Smooth muscle cell (in vitro differentiated cells): ENCODE measurements around the gene AHSP. TPM values are rescaled to one million over a fixed set of nuclear protein-coding genes. Genes with fewer than 3 reads are reported as not detected.

ENCODE experiments used
- DNase-seq: peaks from one replicate; lab custom pipeline; 2025; ENCODE audit not compliant: unreplicated experiment; lab: John Stamatoyannopoulos, UW
- H2AFZ ChIP-seq: fragments of 200-600 bp; sonication (generic); 2 replicates; pipeline ENCODE4 v1.6.0; 2016; ENCODE audit warnings: antibody characterized with exemption, low read depth, mild to moderate bottlenecking
- H3F3A ChIP-seq: fragments of 200-600 bp; sonication (generic); 2 replicates; pipeline ENCODE4 v1.6.0; 2017; ENCODE audit warnings: antibody characterized with exemption, low read depth
- H3K27ac ChIP-seq: fragments of 200-600 bp; sonication (generic); 2 replicates; pipeline ENCODE4 v1.5.1; 2016; ENCODE audit warnings: low read depth, mild to moderate bottlenecking
- H3K27me3 ChIP-seq: fragments of 200-600 bp; sonication (generic); 2 replicates; pipeline ENCODE4 v1.6.1; 2016; ENCODE audit warnings: low read depth, mild to moderate bottlenecking
- H3K36me3 ChIP-seq: fragments of 200-600 bp; sonication (generic); 2 replicates; pipeline ENCODE4 v1.5.1; 2016; ENCODE audit warnings: low read depth
- H3K4me1 ChIP-seq: fragments of 200-600 bp; sonication (generic); 2 replicates; pipeline ENCODE4 v1.5.1; 2016; ENCODE audit warnings: low read depth
- H3K4me2 ChIP-seq: fragments of 200-600 bp; sonication (generic); 2 replicates; pipeline ENCODE4 v1.6.0; 2016; ENCODE audit warnings: mild to moderate bottlenecking
- H3K4me3 ChIP-seq: fragments of 200-600 bp; sonication (generic); 2 replicates; pipeline ENCODE4 v1.5.1; 2016; ENCODE audit warnings: mild to moderate bottlenecking
- H3K79me2 ChIP-seq: fragments of 200-600 bp; sonication (generic); 2 replicates; pipeline ENCODE4 v1.6.0; 2016; ENCODE audit warnings: low read depth, mild to moderate bottlenecking
- H3K9ac ChIP-seq: fragments of 200-600 bp; sonication (generic); 2 replicates; pipeline ENCODE4 v1.6.0; 2016; ENCODE audit warnings: low read depth
- H3K9me3 ChIP-seq: fragments of 200-600 bp; sonication (generic); replicated peaks from 2 replicates; pipeline ENCODE4 v1.5.1; 2016; ENCODE audit warnings: low read depth
- H4K20me1 ChIP-seq: fragments of 200-600 bp; sonication (generic); 2 replicates; pipeline ENCODE4 v1.6.0; 2016; ENCODE audit warnings: low read depth
- CTCF ChIP-seq: fragments of 200-600 bp; sonication (generic); IDR thresholded peaks from 2 replicates; pipeline ENCODE4 v1.5.1; 2017; ENCODE audit warnings: borderline replicate concordance, mild to moderate bottlenecking, antibody characterized with exemption; ENCODE audit not compliant: insufficient read depth, poor library complexity, severe bottlenecking
- WGBS: methylation state at CpG from one replicate; pipeline ENCODE4 v1.1.7; 2016; ENCODE audit warnings: low lambda C conversion rate; 5-methylcytosine and 5-hydroxymethylcytosine counted together
- polyA plus RNA-seq: library from polyadenylated mRNA; unstranded; fragments of >200 nt; fragmentation: Nextera tagmentation; extraction: Ambion mirVana; gene quantifications from 2 replicates; pipeline ENCODE4 v1.2.1, GENCODE V29; 2016
- total RNA-seq: library from RNA; depleted of rRNA; stranded (reverse); fragments of >200 nt; gene quantifications from 2 replicates; pipeline ENCODE4 v1.2.3, GENCODE V29; 2014

The AHSP gene
- total and polyA plus RNA-seq, 2 experiments from 2014 or later = not detected

- Histone ChIP-seq H3K9me3 (no peaks in the 10 kb centered on the region), H4K20me1 (peaks cover 16% of the 10 kb centered on the region), H3K9ac (no peak overlapping the region), H2AFZ (no peak overlapping the region), H3K27me3 (no peaks in the 10 kb centered on the region), H3K36me3 (no peaks in the 10 kb centered on the region), H3K4me2 (no peak overlapping the region), H3K4me1 (no peaks in the 10 kb centered on the region), H3K27ac (no peak overlapping the region), H3F3A (no peaks in the 10 kb centered on the region), H3K4me3 (no peak overlapping the region), H3K79me2 (no peaks in the 10 kb centered on the region)
- DNase-seq = no peak
- TF ChIP-seq CTCF = no peak
- WGBS = over 99% methylated on average over 10 of the region's 10 CpGs
Observed at GRCh38 chr16:31496670-31497069, 31.0 kb upstream of the AHSP start.

GRCh38 chr16:31498493-31498892 lies 29.2 kb upstream of the AHSP start:
- TF ChIP-seq CTCF = no peak
- Histone ChIP-seq H3K79me2 (no peaks in the 10 kb centered on the region), H3K4me2 (no peak overlapping the region), H3K4me3 (no peak overlapping the region), H3K27ac (no peak overlapping the region), H4K20me1 (peaks cover 25% of the 10 kb centered on the region), H3K27me3 (no peaks in the 10 kb centered on the region), H3K4me1 (no peaks in the 10 kb centered on the region), H3F3A (no peaks in the 10 kb centered on the region), H3K9me3 (no peaks in the 10 kb centered on the region), H3K9ac (no peak overlapping the region), H2AFZ (no peak overlapping the region), H3K36me3 (no peaks in the 10 kb centered on the region)
- 95% methylated on average over 8 of the region's 8 CpGs for WGBS
- no peak for DNase-seq

- Histone ChIP-seq H3K4me2 (no peak overlapping the region), H3K27me3 (no peaks in the 10 kb centered on the region), H3K9me3 (no peaks in the 10 kb centered on the region), H3F3A (no peaks in the 10 kb centered on the region), H4K20me1 (peaks cover 25% of the 10 kb centered on the region), H3K27ac (no peak overlapping the region), H3K9ac (no peak overlapping the region), H3K4me1 (no peaks in the 10 kb centered on the region), H3K4me3 (no peak overlapping the region), H3K79me2 (no peaks in the 10 kb centered on the region), H3K36me3 (no peaks in the 10 kb centered on the region), H2AFZ (no peak overlapping the region)
- 97% methylated on average over 8 of the region's 8 CpGs for WGBS
- no peak for TF ChIP-seq CTCF
- DNase-seq = no peak
Observed at GRCh38 chr16:31499928-31500327, 27.8 kb upstream of the AHSP start.

GRCh38 chr16:31501226-31501965 lies 26.3 kb upstream of the AHSP start:
- no peak overlapping the region for H3K4me2 ChIP-seq
- no peak overlapping the region for H3K9ac ChIP-seq
- DNase-seq = no peak
- peaks cover 25% of the 10 kb centered on the region for H4K20me1 ChIP-seq
- no peak overlapping the region for H3K27ac ChIP-seq
- H3K9me3 ChIP-seq = no peaks in the 10 kb centered on the region
- no peaks in the 10 kb centered on the region for H3K36me3 ChIP-seq
- no peaks in the 10 kb centered on the region for H3K79me2 ChIP-seq
- TF ChIP-seq CTCF = no peak
- H3K4me1 ChIP-seq = no peaks in the 10 kb centered on the region
- no peak overlapping the region for H2AFZ ChIP-seq
- WGBS = 75% methylated on average over 3 of the region's 3 CpGs
- H3F3A ChIP-seq = no peaks in the 10 kb centered on the region
- no peak overlapping the region for H3K4me3 ChIP-seq
- no peaks in the 10 kb centered on the region for H3K27me3 ChIP-seq
